ENCODE results near the gene GALNT2. TPM values are rescaled to one million over a fixed set of nuclear protein-coding genes. Genes with fewer than 3 reads are reported as not detected.

GALNT2 gene
- total RNA-seq, 3 donors from 2014 or later: 29.5 to 59.1 (median 55.2) TPM

GRCh38 chr1:230086151-230086550 is 19.1 kb downstream of the GALNT2 start:
- intact Hi-C loops (cut with DNase I, micrococcal nuclease): no loop called here
- no peaks in the 10 kb centered on the region for H3K9me3 ChIP-seq
- DNase-seq (no peak), ATAC-seq (no peak)
- H3K36me3 ChIP-seq (ENCODE audit: low read depth): no peaks in the 10 kb centered on the region
- H3K4me3 ChIP-seq: no peak overlapping the region
- peaks cover 9% of the 10 kb centered on the region for H3K4me1 ChIP-seq (ENCODE audit: low read depth)
- TF ChIP-seq CTCF (IDR thresholded peaks at IDR 0.05): no peak

- intact Hi-C loops (cut with DNase I, micrococcal nuclease): no loop called here
- ATAC-seq (no peak), DNase-seq (no peak)
- H3K4me1 ChIP-seq (ENCODE audit: low read depth): peaks cover 9% of the 10 kb centered on the region
- no peak overlapping the region for H3K4me3 ChIP-seq
- TF ChIP-seq CTCF (IDR thresholded peaks at IDR 0.05): no peak
- H3K36me3 ChIP-seq (ENCODE audit: low read depth): no peaks in the 10 kb centered on the region
- no peaks in the 10 kb centered on the region for H3K9me3 ChIP-seq
These were observed 20.1 kb downstream of the GALNT2 start for GRCh38 chr1:230087028-230087716.

GRCh38 chr1:230087717-230088105 is 20.7 kb downstream of the GALNT2 start:
- H3K4me1 ChIP-seq (ENCODE audit: low read depth): peaks cover 9% of the 10 kb centered on the region
- intact Hi-C loops (cut with DNase I, micrococcal nuclease): no loop called here
- ATAC-seq: no peak

GRCh38 chr1:230090194-230090711 is 23.2 kb downstream of the GALNT2 start:
- ATAC-seq: no peak
- H3K4me1 ChIP-seq (ENCODE audit: low read depth): no peaks in the 10 kb centered on the region
- intact Hi-C loops (cut with DNase I, micrococcal nuclease): no loop called here

More at GRCh38 chr1:230087717-230088105, 20.7 kb downstream of the GALNT2 start:
- H3K4me3 ChIP-seq: no peak overlapping the region
- no peak for DNase-seq
- TF ChIP-seq CTCF (IDR thresholded peaks at IDR 0.05): no peak
- H3K9me3 ChIP-seq: no peaks in the 10 kb centered on the region
- H3K36me3 ChIP-seq (ENCODE audit: low read depth): no peaks in the 10 kb centered on the region

GRCh38 chr1:230091473-230092231 is 24.6 kb downstream of the GALNT2 start:
- H3K4me3 ChIP-seq: no peak overlapping the region
- intact Hi-C loops (cut with DNase I, micrococcal nuclease): no loop called here
- H3K9me3 ChIP-seq: no peaks in the 10 kb centered on the region
- no peak for ATAC-seq
- H3K36me3 ChIP-seq (ENCODE audit: low read depth): no peaks in the 10 kb centered on the region
- H3K4me1 ChIP-seq (ENCODE audit: low read depth): no peaks in the 10 kb centered on the region
- no peak for DNase-seq
- TF ChIP-seq CTCF (IDR thresholded peaks at IDR 0.05): no peak

More at GRCh38 chr1:230090194-230090711, 23.2 kb downstream of the GALNT2 start:
- Histone ChIP-seq H3K36me3 (ENCODE audit: low read depth) (no peaks in the 10 kb centered on the region), H3K4me3 (no peak overlapping the region), H3K9me3 (no peaks in the 10 kb centered on the region)
- TF ChIP-seq CTCF (IDR thresholded peaks at IDR 0.05): no peak
- DNase-seq: no peak

Measured in mucosa of descending colon (tissue), 3 donors.